ENCODE measurements around the gene DDB1. TPM values are rescaled to one million over a fixed set of nuclear protein-coding genes. Genes with fewer than 3 reads are reported as not detected.
A peak's percentile ranks its signal among the peaks of the same experiment; 100 is the strongest.

DDB1 gene
- total and polyA plus RNA-seq, 2 of the 13 experiments (the other 11 are each of a cell fraction or from before 2014, with no cell fraction given), result 217 to 266 TPM

- TF ChIP-seq AHDC1 (CRISPR knock-in tag; IDR thresholded peaks at IDR 0.05; ENCODE audit: borderline replicate concordance) (no peak), IRX3 (CRISPR knock-in tag; IDR thresholded peaks at IDR 0.05; ENCODE audit: borderline replicate concordance, low read depth) (no peak), ZNF335 (CRISPR knock-in tag; IDR thresholded peaks at IDR 0.05) (no peak), ZUFSP (CRISPR knock-in tag; IDR thresholded peaks at IDR 0.05; ENCODE audit: borderline replicate concordance) (no peak), SSRP1 (CRISPR knock-in tag; IDR thresholded peaks at IDR 0.05) (no peak), ZBTB44 (CRISPR knock-in tag; IDR thresholded peaks at IDR 0.05) (no peak), FOXO4 (CRISPR knock-in tag; conservative IDR thresholded peaks at IDR 0.05) (0 out of 2 replicates have a peak, but pooled peaks have one; percentile 60), TAF1 (CRISPR knock-in tag; IDR thresholded peaks at IDR 0.05) (no peak), PRMT3 (CRISPR knock-in tag; IDR thresholded peaks at IDR 0.05; ENCODE audit: borderline replicate concordance, low read depth) (no peak), ZNF580 (CRISPR knock-in tag; IDR thresholded peaks at IDR 0.05; ENCODE audit: borderline replicate concordance, low read depth) (no peak), NCOA2 (CRISPR knock-in tag; IDR thresholded peaks at IDR 0.05) (no peak), HCFC1 (IDR thresholded peaks at IDR 0.05; ENCODE audit: low read depth, low read length) (no peak), ZBTB38 (CRISPR knock-in tag; IDR thresholded peaks at IDR 0.05) (0 out of 2 replicates have a peak, but pooled peaks have one; percentile 39), TERF1 (CRISPR knock-in tag; IDR thresholded peaks at IDR 0.05) (no peak), TSC22D2 (CRISPR knock-in tag; IDR thresholded peaks at IDR 0.05; ENCODE audit: borderline replicate concordance) (no peak), ZNF331 (CRISPR knock-in tag; IDR thresholded peaks at IDR 0.05) (no peak), ZFX (CRISPR knock-in tag; IDR thresholded peaks at IDR 0.05; ENCODE audit: low read depth) (peak; percentile 35; the same call in 1 of the 2 replicates), RAD21 (CRISPR knock-in tag; IDR thresholded peaks at IDR 0.05) (peak; percentile 74)
Observed at GRCh38 chr11:61254403-61255025, 78.4 kb downstream of the DDB1 start (continued).
